Fibroblast of pulmonary artery (primary cell): ENCODE results near the gene GPR141.
"Not testable (repeated sequence)": the region's sequence is repeated elsewhere in the genome, so short reads cannot be mapped to it uniquely, and the experiment has no call there.

Experiments
- DNase-seq: peaks from one replicate; pipeline ENCODE4 v3.0.0-alpha.2; 2010; ENCODE audit warnings: low read depth
- H3K4me3 ChIP-seq: replicated peaks from 2 replicates; pipeline ENCODE4 v1.5.1; 2011; ENCODE audit warnings: low read depth, mild to moderate bottlenecking, control low read depth, low read length, moderate library complexity
- CTCF ChIP-seq: IDR thresholded peaks from 2 replicates; pipeline ENCODE4 v1.5.1; 2011; ENCODE audit warnings: mild to moderate bottlenecking, control low read depth, low read length, inconsistent platforms; ENCODE audit errors: missing control alignments

GPR141 gene

DNA sequence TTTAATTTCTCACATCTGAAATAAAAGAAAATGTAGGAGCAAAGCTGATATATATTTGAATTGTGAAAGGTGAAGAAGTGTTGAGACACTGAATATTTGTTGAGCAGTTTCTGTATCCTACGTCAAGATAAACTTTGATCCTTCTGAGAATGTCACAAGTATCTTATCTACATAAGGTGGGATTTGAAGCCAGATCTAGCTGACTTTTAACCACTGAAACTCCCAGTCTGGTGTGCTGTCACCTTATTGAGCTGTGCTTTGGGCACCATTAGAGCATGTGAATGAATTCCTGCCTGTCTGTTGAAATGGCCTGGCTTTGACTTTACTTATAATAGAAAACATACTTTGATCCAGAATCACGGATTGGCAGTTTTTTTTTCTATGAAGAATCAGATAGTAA is 15.2 kb downstream of the GPR141 start:
- no peak overlapping the region for H3K4me3 ChIP-seq
- TF ChIP-seq CTCF = no peak
- no peak for DNase-seq

GRCh38 chr7:37701769-37702168 is 18.2 kb downstream of the GPR141 start:
- DNase-seq = no peak
- no peak overlapping the region for H3K4me3 ChIP-seq

GRCh38 chr7:37703361-37703760 is 19.8 kb downstream of the GPR141 start:
- no peak for DNase-seq
- no peak overlapping the region for H3K4me3 ChIP-seq
- no peak for TF ChIP-seq CTCF

More at GRCh38 chr7:37701769-37702168, 18.2 kb downstream of the GPR141 start:
- no peak for TF ChIP-seq CTCF

DNA sequence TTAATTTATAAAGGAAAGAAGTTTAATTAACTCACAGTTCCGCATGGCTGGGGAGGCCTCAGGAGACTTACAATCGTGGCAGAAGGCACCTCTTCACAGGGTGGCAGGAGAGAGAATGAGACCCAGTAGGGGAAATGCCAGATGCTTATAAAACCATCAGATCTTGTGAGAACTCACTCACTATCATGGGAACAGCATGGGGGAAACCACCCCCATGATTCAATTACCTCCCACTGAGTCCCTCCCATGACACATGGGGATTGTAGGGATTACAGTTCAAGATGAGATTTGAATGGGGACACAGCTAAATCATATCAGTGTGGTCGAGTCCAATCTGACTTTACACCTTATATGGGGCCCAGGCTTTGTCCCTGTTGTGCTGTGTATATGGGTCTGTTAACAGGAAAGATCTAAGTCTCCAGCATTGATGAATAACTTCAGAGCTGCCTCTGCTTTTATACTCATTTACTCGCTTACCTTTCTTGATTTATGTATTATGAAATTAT is 20.8 kb downstream of the GPR141 start:
- not testable (repeated sequence) for H3K4me3 ChIP-seq, DNase-seq

DNA sequence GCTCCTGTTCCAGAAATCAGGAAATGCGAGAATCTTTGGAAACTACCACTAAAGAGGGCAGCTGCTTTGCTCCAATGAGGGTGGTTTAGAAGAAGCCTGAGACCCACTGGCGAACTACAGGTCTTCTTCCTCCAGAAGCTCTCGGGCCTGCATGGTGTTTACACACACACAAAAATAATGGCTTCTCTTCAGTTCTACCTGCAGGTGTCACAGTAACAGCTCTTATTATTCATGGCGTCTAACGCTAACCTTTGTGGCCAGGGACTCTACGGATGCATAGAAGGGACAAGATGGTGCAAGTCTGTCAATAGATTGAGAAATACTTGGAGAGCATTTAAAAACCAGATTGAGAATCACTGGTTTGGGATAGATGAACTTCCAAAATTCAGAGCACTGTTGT is 22.4 kb downstream of the GPR141 start:
- DNase-seq = no peak
- no peak for TF ChIP-seq CTCF
- no peak overlapping the region for H3K4me3 ChIP-seq

DNA sequence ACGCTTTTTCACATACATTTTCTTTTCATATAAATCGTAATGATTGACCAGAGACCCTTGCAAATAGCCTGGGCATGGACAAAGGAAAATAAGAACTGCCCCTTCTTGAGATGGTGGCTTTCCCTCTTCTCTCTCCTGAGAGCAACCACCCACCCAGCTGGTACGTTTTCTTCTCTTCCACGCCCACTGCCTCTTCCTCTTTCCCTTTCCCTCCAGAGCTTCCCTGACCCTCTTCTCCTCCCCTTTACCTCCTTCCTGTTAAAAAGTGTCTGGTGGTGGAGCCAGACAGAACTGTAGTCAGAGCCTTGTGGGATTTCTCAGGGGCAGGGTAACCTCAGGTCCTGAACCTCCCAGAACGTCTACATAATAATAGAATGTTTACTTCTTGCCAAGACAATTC is 23.2 kb downstream of the GPR141 start:
- DNase-seq = no peak

GRCh38 chr7:37707754-37708485 is 24.4 kb downstream of the GPR141 start:
- H3K4me3 ChIP-seq = no peak overlapping the region
- no peak for TF ChIP-seq CTCF
- DNase-seq = no peak

More for the DNA sequence above, 23.2 kb downstream of the GPR141 start:
- no peak overlapping the region for H3K4me3 ChIP-seq
- no peak for TF ChIP-seq CTCF
